PC-3 (cell line): ENCODE data around the gene MYO3B.

Source experiments
- EZH2 ChIP-seq: fragments of 300-600 bp; sonication (generic); IDR thresholded peaks from one replicate; pipeline ENCODE4 v1.6.1; 2017; ENCODE audit warnings: antibody characterized with exemption, mild to moderate bottlenecking, low read length; ENCODE audit not compliant: unreplicated experiment
- EZH2phosphoT487 ChIP-seq: fragments of 300-600 bp; sonication (generic); IDR thresholded peaks from 2 replicates; pipeline ENCODE4 v1.6.1; 2018; ENCODE audit warnings: mild to moderate bottlenecking, antibody characterized with exemption, low read length, borderline replicate concordance
- TF ChIP-seq, protein P1 (sequence below): fragments of 300-600 bp; sonication (generic); conservative IDR thresholded peaks from 2 replicates; pipeline ENCODE4 v1.5.1; 2017; ENCODE audit warnings: antibody characterized with exemption, low read depth, mild to moderate bottlenecking, low read length

- TF ChIP-seq, protein P1, sequence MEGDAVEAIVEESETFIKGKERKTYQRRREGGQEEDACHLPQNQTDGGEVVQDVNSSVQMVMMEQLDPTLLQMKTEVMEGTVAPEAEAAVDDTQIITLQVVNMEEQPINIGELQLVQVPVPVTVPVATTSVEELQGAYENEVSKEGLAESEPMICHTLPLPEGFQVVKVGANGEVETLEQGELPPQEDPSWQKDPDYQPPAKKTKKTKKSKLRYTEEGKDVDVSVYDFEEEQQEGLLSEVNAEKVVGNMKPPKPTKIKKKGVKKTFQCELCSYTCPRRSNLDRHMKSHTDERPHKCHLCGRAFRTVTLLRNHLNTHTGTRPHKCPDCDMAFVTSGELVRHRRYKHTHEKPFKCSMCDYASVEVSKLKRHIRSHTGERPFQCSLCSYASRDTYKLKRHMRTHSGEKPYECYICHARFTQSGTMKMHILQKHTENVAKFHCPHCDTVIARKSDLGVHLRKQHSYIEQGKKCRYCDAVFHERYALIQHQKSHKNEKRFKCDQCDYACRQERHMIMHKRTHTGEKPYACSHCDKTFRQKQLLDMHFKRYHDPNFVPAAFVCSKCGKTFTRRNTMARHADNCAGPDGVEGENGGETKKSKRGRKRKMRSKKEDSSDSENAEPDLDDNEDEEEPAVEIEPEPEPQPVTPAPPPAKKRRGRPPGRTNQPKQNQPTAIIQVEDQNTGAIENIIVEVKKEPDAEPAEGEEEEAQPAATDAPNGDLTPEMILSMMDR: no peak
- no peak for TF ChIP-seq EZH2
- no peak for TF ChIP-seq EZH2phosphoT487
These were observed 66.6 kb downstream of the MYO3B start for GRCh38 chr2:170244555-170244954.
